K562 (cell line): ENCODE measurements around the gene FOXR2. TPM values are rescaled to one million over a fixed set of nuclear protein-coding genes. Genes with fewer than 3 reads are reported as not detected.

Experiments
- ATAC-seq: fragments of 200-7000 bp; cut with Tn5 transposase; 3 replicates; pipeline ENCODE4 v1.9.1; 2020; ENCODE audit warnings: moderate library complexity
- BruUV-seq: library from RNA; stranded (reverse); fragments of 400-500 nt; replicated peaks from 2 replicates; lab custom pipeline; 2021; lab: Mats Ljungman, UMichigan
- CTCF ChIA-PET: fragments of 300-600 bp; formaldehyde crosslinking; extraction: SDS; loops from one replicate; lab custom pipeline; 2021; ENCODE audit warnings: low intra/inter-chr PET ratio; lab: Yijun Ruan, JAX
- POLR2A ChIA-PET: fragments of 300-600, 350-650 bp; sonication (Branson Sonifier 250); formaldehyde crosslinking; extraction: SDS; loops from one replicate; lab custom pipeline; 2021; ENCODE audit warnings: antibody characterized with exemption, inconsistent platforms; lab: Yijun Ruan, JAX
- DNase-seq, 4 experiments: peaks; one replicate each; pipeline versions ENCODE4 v3.0.0 to v3.0.0-alpha.2; 2011 to 2018; ENCODE audit warnings: low spot score in 3 of 4, mixed read lengths in 3 of 4; ENCODE audit errors: extremely low read depth in 1 of 4
- FAIRE-seq: peaks from 2 replicates; lab custom pipeline; 2011; peaks lifted over from hg19 to GRCh38; lab: Jason Lieb, UNC
- H2AFZ ChIP-seq: 2 replicates; pipeline ENCODE4 v1.6.0; 2011; ENCODE audit warnings: low read depth, low read length, control low read depth, inconsistent platforms
- H3K27ac ChIP-seq: fragments of 200-600 bp; 3 replicates; pipeline ENCODE4 v1.8.0; 2011; ENCODE audit warnings: low read depth, mild to moderate bottlenecking, control low read depth, inconsistent platforms, low read length, moderate library complexity, mixed read lengths; ENCODE audit errors: extremely low read depth
- H3K27me3 ChIP-seq, 2 experiments: fragments of 300-600 bp in 1 of 2; 2 replicates in 1 of 2; 3 replicates in 1 of 2; pipeline versions ENCODE4 v1.6.0 to v1.8.0; 2011; ENCODE audit warnings: inconsistent platforms in 2 of 2, low read length in 2 of 2, mild to moderate bottlenecking in 1 of 2, mixed read lengths in 1 of 2, moderate library complexity in 1 of 2; ENCODE audit not compliant: control insufficient read depth in 2 of 2, insufficient read depth in 2 of 2
- H3K36me3 ChIP-seq: fragments of 300-600 bp; 3 replicates; pipeline ENCODE4 v1.8.0; 2011; ENCODE audit warnings: mild to moderate bottlenecking, low read length, inconsistent platforms; ENCODE audit not compliant: control insufficient read depth, insufficient read depth
- H3K4me1 ChIP-seq, 2 experiments: fragments of 200-600 bp in 1 of 2; replicated peaks in 1 of 2; 2 replicates in 1 of 2; 3 replicates in 1 of 2; pipeline versions ENCODE4 v1.5.1 to v1.8.0; 2011; ENCODE audit warnings: inconsistent platforms in 2 of 2, low read length in 2 of 2, mild to moderate bottlenecking in 1 of 2, mixed read lengths in 1 of 2, moderate library complexity in 1 of 2; ENCODE audit not compliant: control insufficient read depth in 2 of 2, insufficient read depth in 2 of 2
- H3K4me2 ChIP-seq: 2 replicates; pipeline ENCODE4 v1.6.1; 2011; ENCODE audit warnings: low read length, control low read depth, inconsistent platforms, mixed read lengths; ENCODE audit not compliant: insufficient read depth
- H3K4me3 ChIP-seq: fragments of 200-600 bp; sonication (generic), shearing (Covaris generic); 2 replicates; pipeline ENCODE4 v1.5.1; 2016; ENCODE audit warnings: control low read depth, inconsistent platforms
- H3K79me2 ChIP-seq: fragments of 200-600 bp; 3 replicates; pipeline ENCODE4 v1.8.0; 2011; ENCODE audit warnings: low read length, inconsistent platforms; ENCODE audit not compliant: control insufficient read depth, insufficient read depth
- H3K9ac ChIP-seq, 2 experiments: 2 replicates each; pipeline versions ENCODE4 v1.6.0 to v1.6.1; 2011; ENCODE audit warnings: low read depth in 2 of 2, low read length in 2 of 2, control low read depth in 1 of 2, inconsistent platforms in 1 of 2, mild to moderate bottlenecking in 1 of 2, mixed read lengths in 1 of 2; ENCODE audit not compliant: insufficient read depth in 1 of 2
- H3K9me1 ChIP-seq: one replicate; pipeline ENCODE4 v1.6.0; 2011; ENCODE audit warnings: inconsistent platforms, mild to moderate bottlenecking, low read length, moderate library complexity; ENCODE audit not compliant: control insufficient read depth, insufficient read depth
- H3K9me3 ChIP-seq: replicated peaks from 2 replicates; pipeline ENCODE4 v1.5.1; 2011; ENCODE audit warnings: low read depth, low read length, inconsistent platforms; ENCODE audit not compliant: control insufficient read depth, insufficient read depth
- H4K20me1 ChIP-seq: replicated peaks from 2 replicates; pipeline ENCODE4 v1.6.1; 2011; ENCODE audit warnings: low read length, inconsistent platforms, mixed read lengths; ENCODE audit not compliant: control insufficient read depth, insufficient read depth
- BCL6 ChIP-seq: fragments of 250-450 bp; sonication (Bioruptor Pico); IDR thresholded peaks from 2 replicates; pipeline ENCODE4 v1.4.0; 2020
- CCNT2 ChIP-seq: IDR thresholded peaks from 2 replicates; pipeline ENCODE4 v1.6.1; 2011; ENCODE audit warnings: borderline replicate concordance, low read depth, mild to moderate bottlenecking, moderate library complexity, mixed read lengths, low read length; ENCODE audit not compliant: insufficient read length; ENCODE audit errors: extremely low read depth
- FOXM1 ChIP-seq, 2 experiments: fragments of 450-650 bp in 1 of 2; sonication (generic) in 1 of 2; formaldehyde crosslinking in 1 of 2; IDR thresholded peaks; 2 replicates each; pipeline versions ENCODE4 v1.6.1 to v1.9.0; 2017 to 2022; ENCODE audit warnings: low read depth in 2 of 2, mild to moderate bottlenecking in 2 of 2, missing genetic modification reagents in 1 of 2, moderate library complexity in 1 of 2
- MYNN ChIP-seq, 2 experiments: sonication (generic); formaldehyde crosslinking in 1 of 2; IDR thresholded peaks; 2 replicates each; pipeline versions ENCODE4 v1.5.0 to v1.6.1; 2016 to 2020; ENCODE audit warnings: antibody characterized with exemption in 1 of 2, missing genetic modification reagents in 1 of 2
- RBM15 ChIP-seq: fragments of 200-400 bp; formaldehyde crosslinking; IDR thresholded peaks from 2 replicates; pipeline ENCODE4 v1.6.1; 2018; ENCODE audit warnings: mild to moderate bottlenecking, low read length, moderate library complexity; ENCODE audit not compliant: insufficient read depth
- SAP30 ChIP-seq: fragments of 200-600 bp; sonication (generic); IDR thresholded peaks from 2 replicates; pipeline ENCODE4 v1.6.1; 2012; ENCODE audit warnings: borderline replicate concordance, low read depth, mild to moderate bottlenecking, moderate library complexity, low read length, control low read depth, inconsistent platforms; ENCODE audit not compliant: insufficient read depth, poor library complexity, severe bottlenecking
- ZNF347 ChIP-seq: fragments of 450-650 bp; formaldehyde crosslinking; IDR thresholded peaks from 2 replicates; pipeline ENCODE4 v1.4.0; 2020; ENCODE audit warnings: low read depth, mild to moderate bottlenecking, moderate library complexity
- WGBS: fragments of 100-300 bp; shearing (Covaris generic); methylation state at CpG from one replicate; pipeline ENCODE4 v1.1.6; 2016; ENCODE audit warnings: low coverage, mixed read lengths; ENCODE audit not compliant: insufficient coverage; ENCODE audit errors: missing lambda C conversion rate; 5-methylcytosine and 5-hydroxymethylcytosine counted together
- in situ Hi-C: fragments of 300-500 bp; cut with MboI; formaldehyde crosslinking; loops from 4 replicates; pipeline ENCODE4 v1.15.0; 2018; ENCODE audit warnings: inconsistent platforms, mixed read lengths
- intact Hi-C: fragments of 100-400 bp; cut with micrococcal nuclease; formaldehyde crosslinking; loops from 2 replicates; pipeline ENCODE4 v1.14.2; 2022
- polyA plus RNA-seq, 8 experiments: library from polyadenylated mRNA; depleted of rRNA in 4 of 8; stranded (reverse) in 5 of 8; unstranded in 3 of 8; fragments of >200 nt; fragmentation: Nextera tagmentation in 2 of 8; fragmentation: Illumina TruSeq in 1 of 8; extraction: Ambion mirVana in 2 of 8; extraction: Trizol in 1 of 8; gene quantifications; 2 replicates each; pipeline versions ENCODE4 v1.2.1 to v1.2.3, GENCODE V29; 2011 to 2014; ENCODE audit warnings: inconsistent platforms in 1 of 8, missing spikeins in 1 of 8
- total RNA-seq, 7 experiments: library from RNA; depleted of rRNA in 6 of 7; stranded (reverse); fragments of >200 nt in 6 of 7; fragmentation: Illumina TruSeq in 2 of 7; extraction: Trizol in 2 of 7; gene quantifications; 2 replicates each; pipeline versions ENCODE4 v1.2.1 to v1.2.3, GENCODE V29; 2011 to 2021; ENCODE audit warnings: low replicate concordance in 1 of 7
- TF ChIP-seq, protein P1 (sequence below): IDR thresholded peaks from 2 replicates; pipeline ENCODE4 v1.6.1; 2016; ENCODE audit warnings: missing genetic modification characterization, missing compliant biosample characterization
- TF ChIP-seq, protein P2 (sequence below): sonication (generic); formaldehyde crosslinking; IDR thresholded peaks from 2 replicates; pipeline ENCODE4 v1.8.0; 2023; ENCODE audit warnings: mild to moderate bottlenecking, missing genetic modification reagents

Gene FOXR2
- total and polyA plus RNA-seq, 9 of the 15 experiments (the other 6 are each of a cell fraction or from before 2014, with no cell fraction given): 0.03 to 0.40 (median 0.25) TPM; not detected in 2

DNA sequence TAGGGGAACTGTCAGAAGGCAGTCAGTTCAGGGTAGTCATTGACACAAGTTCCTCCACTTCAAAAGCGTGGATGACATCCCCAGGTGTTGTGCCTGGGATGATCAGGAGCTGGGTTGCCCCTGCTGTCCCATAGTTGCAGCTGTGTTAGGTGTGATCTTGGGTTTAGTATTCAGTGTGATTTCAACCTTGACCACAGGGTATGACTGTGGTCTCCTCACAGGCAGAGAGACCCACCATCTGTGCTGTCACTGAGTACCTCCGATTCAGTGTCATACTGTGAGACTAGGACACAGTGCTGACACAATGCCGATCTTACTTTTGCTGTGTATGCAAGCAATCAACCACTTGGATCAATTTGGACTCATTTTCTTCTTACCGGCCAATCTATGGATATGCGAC, 25.2 kb downstream of the FOXR2 start (continued):
- no peak for TF ChIP-seq FOXM1 (IDR thresholded peaks at IDR 0.05; ENCODE audit: low read depth)
- TF ChIP-seq FOXM1 (CRISPR knock-in tag; IDR thresholded peaks at IDR 0.05; ENCODE audit: low read depth): no peak

DNA sequence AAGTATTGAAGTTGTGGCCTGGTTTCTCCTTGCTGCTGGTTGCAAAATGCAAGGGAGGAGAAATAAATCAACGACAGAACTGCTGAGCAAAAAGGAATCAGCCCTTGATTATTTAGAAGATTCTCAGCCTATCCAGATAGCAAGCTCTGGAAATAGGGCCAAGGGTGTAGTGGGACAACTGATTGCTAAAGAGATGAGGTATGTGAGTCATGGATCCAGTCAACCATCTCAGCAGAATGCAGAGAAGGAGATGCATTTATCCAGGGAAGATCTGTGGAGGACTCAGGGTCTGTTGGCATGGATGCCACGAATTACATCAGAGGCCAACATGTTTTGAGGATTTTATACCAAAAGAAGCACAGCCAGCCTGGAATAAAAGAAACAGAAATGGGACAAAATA, 36.7 kb downstream of the FOXR2 start:
- Histone ChIP-seq H3K4me2 (no peak overlapping the region), H3K4me3 (no peak overlapping the region), H3K9ac (no peak overlapping the region), H3K9me3 (no peaks in the 10 kb centered on the region), H3K79me2 (no peaks in the 10 kb centered on the region), H3K4me1 (no peaks in the 10 kb centered on the region; a peak in 1 of 5 replicates), H3K27me3 (0 out of 5 replicates have a peak, but pooled peaks cover 0 to 6% of the 10 kb centered on the region in 2 experiments), H3K27ac (no peak overlapping the region), H4K20me1 (no peaks in the 10 kb centered on the region), H3K36me3 (no peaks in the 10 kb centered on the region), H3K9me1 (no peaks in the 10 kb centered on the region), H2AFZ (no peak overlapping the region)
- ATAC-seq (no peak), FAIRE-seq (no peak), DNase-seq (no peak)
- BruUV-seq: no TSS peak
- intact Hi-C loops (no loop called here), in situ Hi-C loops (no loop called here)
- CTCF ChIA-PET: no interaction called here
- POLR2A ChIA-PET: no interaction called here
- no peak for TF ChIP-seq MYNN (IDR thresholded peaks at IDR 0.05)
- TF ChIP-seq MYNN (CRISPR knock-in tag; IDR thresholded peaks at IDR 0.05): no peak
- WGBS: 0% methylated on average over 1 of the region's 2 CpGs

DNA sequence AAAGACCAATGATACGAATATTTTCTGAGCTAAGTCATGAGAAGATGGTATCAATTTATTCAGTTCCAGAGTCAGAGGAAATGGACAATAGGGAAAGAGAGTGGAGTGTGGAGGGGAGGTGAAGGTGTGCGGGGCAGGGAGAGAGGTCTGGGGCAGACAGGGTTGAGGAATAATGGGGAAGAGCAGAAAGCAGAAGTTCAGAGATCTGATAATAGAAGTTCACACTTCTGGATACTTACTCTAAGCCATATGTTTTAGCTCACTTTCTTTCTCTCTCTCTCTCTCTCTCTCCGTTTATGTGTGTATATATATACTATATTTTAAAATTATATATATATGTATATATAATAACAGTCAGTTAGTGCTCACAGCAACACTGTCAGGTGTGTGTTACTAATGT, 40.4 kb downstream of the FOXR2 start:
- CTCF ChIA-PET: no interaction called here
- 0% methylated on average over 2 of the region's 3 CpGs for WGBS
- Histone ChIP-seq H3K4me3 (no peak overlapping the region), H3K4me1 (no peaks in the 10 kb centered on the region), H3K9ac (no peak overlapping the region), H3K9me1 (no peaks in the 10 kb centered on the region), H2AFZ (no peak overlapping the region), H4K20me1 (no peaks in the 10 kb centered on the region), H3K27me3 (no peaks in the 10 kb centered on the region), H3K36me3 (no peaks in the 10 kb centered on the region), H3K4me2 (no peak overlapping the region), H3K79me2 (no peaks in the 10 kb centered on the region), H3K9me3 (no peaks in the 10 kb centered on the region), H3K27ac (no peak overlapping the region)
- FAIRE-seq: no peak
- intact Hi-C loops (no loop called here), in situ Hi-C loops (no loop called here)
- no TSS peak for BruUV-seq
- TF ChIP-seq CCNT2 (no peak), SAP30 (no peak), BCL6 (no peak), ZNF347 (CRISPR knock-in tag) (no peak), RBM15 (no peak)
- TF ChIP-seq, protein P1, sequence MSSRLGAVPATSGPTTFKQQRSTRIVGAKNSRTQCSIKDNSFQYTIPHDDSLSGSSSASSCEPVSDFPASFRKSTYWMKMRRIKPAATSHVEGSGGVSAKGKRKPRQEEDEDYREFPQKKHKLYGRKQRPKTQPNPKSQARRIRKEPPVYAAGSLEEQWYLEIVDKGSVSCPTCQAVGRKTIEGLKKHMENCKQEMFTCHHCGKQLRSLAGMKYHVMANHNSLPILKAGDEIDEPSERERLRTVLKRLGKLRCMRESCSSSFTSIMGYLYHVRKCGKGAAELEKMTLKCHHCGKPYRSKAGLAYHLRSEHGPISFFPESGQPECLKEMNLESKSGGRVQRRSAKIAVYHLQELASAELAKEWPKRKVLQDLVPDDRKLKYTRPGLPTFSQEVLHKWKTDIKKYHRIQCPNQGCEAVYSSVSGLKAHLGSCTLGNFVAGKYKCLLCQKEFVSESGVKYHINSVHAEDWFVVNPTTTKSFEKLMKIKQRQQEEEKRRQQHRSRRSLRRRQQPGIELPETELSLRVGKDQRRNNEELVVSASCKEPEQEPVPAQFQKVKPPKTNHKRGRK (tag): no peak
- TF ChIP-seq, protein P2, sequence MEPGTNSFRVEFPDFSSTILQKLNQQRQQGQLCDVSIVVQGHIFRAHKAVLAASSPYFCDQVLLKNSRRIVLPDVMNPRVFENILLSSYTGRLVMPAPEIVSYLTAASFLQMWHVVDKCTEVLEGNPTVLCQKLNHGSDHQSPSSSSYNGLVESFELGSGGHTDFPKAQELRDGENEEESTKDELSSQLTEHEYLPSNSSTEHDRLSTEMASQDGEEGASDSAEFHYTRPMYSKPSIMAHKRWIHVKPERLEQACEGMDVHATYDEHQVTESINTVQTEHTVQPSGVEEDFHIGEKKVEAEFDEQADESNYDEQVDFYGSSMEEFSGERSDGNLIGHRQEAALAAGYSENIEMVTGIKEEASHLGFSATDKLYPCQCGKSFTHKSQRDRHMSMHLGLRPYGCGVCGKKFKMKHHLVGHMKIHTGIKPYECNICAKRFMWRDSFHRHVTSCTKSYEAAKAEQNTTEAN (CRISPR knock-in tag): no peak
- no peak for ATAC-seq
- DNase-seq: no peak
- POLR2A ChIA-PET: interaction anchor here (0.7 kb wide), 1 partner anchor 102 kb away, joined by 3 read pairs; no protein-coding TSS in a partner anchor
